Left ventricle myocardium inferior (tissue), 1 donor: Measurements from ENCODE around the gene DCUN1D1. TPM values are rescaled to one million over a fixed set of nuclear protein-coding genes. Genes with fewer than 3 reads are reported as not detected.

Experiments
- DNase-seq: peaks from one replicate; pipeline ENCODE4 v3.0.0-alpha.2; 2020
- H3K27ac ChIP-seq: fragments of 200-600 bp; replicated peaks from 2 replicates; pipeline ENCODE4 v1.8.0; 2021
- H3K27me3 ChIP-seq: fragments of 200-600 bp; 2 replicates; pipeline ENCODE4 v1.8.0; 2021; ENCODE audit warnings: low read depth
- H3K36me3 ChIP-seq: fragments of 200-600 bp; 2 replicates; pipeline ENCODE4 v1.8.0; 2021
- H3K4me1 ChIP-seq: fragments of 200-600 bp; 2 replicates; pipeline ENCODE4 v1.8.0; 2021
- H3K4me3 ChIP-seq: fragments of 200-600 bp; 2 replicates; pipeline ENCODE4 v1.8.0; 2021; ENCODE audit warnings: mild to moderate bottlenecking, moderate library complexity
- H3K9me3 ChIP-seq: fragments of 200-600 bp; replicated peaks from 2 replicates; pipeline ENCODE4 v1.8.0; 2021
- CTCF ChIP-seq: fragments of 200-600 bp; IDR thresholded peaks from 2 replicates; pipeline ENCODE4 v1.8.0; 2021; ENCODE audit warnings: antibody characterized with exemption, mild to moderate bottlenecking, borderline replicate concordance
- intact Hi-C: fragments of 100-400 bp; cut with micrococcal nuclease; formaldehyde crosslinking; loops from one replicate; pipeline ENCODE4 v1.11.0; 2022
- total RNA-seq: library from RNA; stranded (reverse); fragmentation: NEBNext Ultra II Directional; extraction: Animal tissue kit (Norgen Biotek cat#: 25700); gene quantifications from one replicate; pipeline ENCODE4 v1.2.1, GENCODE V29; 2021
- donor health status: DM: no; HTN: yes; CAD: no; lungs with severe emphysema.

Gene DCUN1D1
- total RNA-seq, 1 donor from 2014 or later: 31.7 TPM

GRCh38 chr3:182967218-182968204, 12.8 kb downstream of the DCUN1D1 start:
- Histone ChIP-seq H3K36me3 (peaks cover 4% of the 10 kb centered on the region), H3K9me3 (no peaks in the 10 kb centered on the region), H3K4me1 (peaks cover 38% of the 10 kb centered on the region), H3K27ac (no peak overlapping the region), H3K27me3 (no peaks in the 10 kb centered on the region), H3K4me3 (no peak overlapping the region)
- no peak for TF ChIP-seq CTCF
- intact Hi-C loops: no loop called here
- no peak for DNase-seq

- peaks cover 9% of the 10 kb centered on the region for H3K36me3 ChIP-seq
- H3K4me1 ChIP-seq: peaks cover 48% of the 10 kb centered on the region
- H3K27me3 ChIP-seq: no peaks in the 10 kb centered on the region
- intact Hi-C loops: no loop called here
- TF ChIP-seq CTCF: no peak
- no peak for DNase-seq
- no peak overlapping the region for H3K4me3 ChIP-seq
- no peaks in the 10 kb centered on the region for H3K9me3 ChIP-seq
- no peak overlapping the region for H3K27ac ChIP-seq
Measured at GRCh38 chr3:182965861-182966366, 14.4 kb downstream of the DCUN1D1 start.

DNA sequence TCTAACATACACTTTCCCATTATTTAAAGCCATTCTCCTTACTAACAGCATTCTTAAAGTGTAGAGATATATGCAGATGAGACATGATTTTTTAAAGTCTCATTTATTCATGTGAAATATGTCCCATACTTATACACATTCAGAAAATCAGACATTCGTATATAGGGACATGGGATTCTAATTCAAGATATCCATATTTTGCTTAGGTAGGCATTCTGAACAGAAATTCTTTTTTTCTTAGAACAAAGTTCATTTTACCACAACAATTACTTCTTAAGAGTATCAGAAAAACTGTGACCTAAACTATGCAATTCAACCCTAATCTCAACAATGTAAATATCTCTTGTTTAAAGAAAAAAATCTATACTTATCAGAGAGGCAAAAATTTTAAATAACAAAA, 16.2 kb downstream of the DCUN1D1 start:
- intact Hi-C loops: no loop called here
- H3K27me3 ChIP-seq: no peaks in the 10 kb centered on the region
- no peak for DNase-seq
- peaks cover 47% of the 10 kb centered on the region for H3K4me1 ChIP-seq
- no peak overlapping the region for H3K4me3 ChIP-seq
- TF ChIP-seq CTCF: no peak
- H3K9me3 ChIP-seq: no peaks in the 10 kb centered on the region
- H3K36me3 ChIP-seq: peaks cover 13% of the 10 kb centered on the region
- H3K27ac ChIP-seq: no peak overlapping the region

- no peaks in the 10 kb centered on the region for H3K9me3 ChIP-seq
- no peak for TF ChIP-seq CTCF
- no peak overlapping the region for H3K4me3 ChIP-seq
- no peaks in the 10 kb centered on the region for H3K27me3 ChIP-seq
- intact Hi-C loops: no loop called here
- peaks cover 15% of the 10 kb centered on the region for H3K36me3 ChIP-seq
- DNase-seq: no peak
- H3K27ac ChIP-seq: peak overlapping the region; percentile 31
- H3K4me1 ChIP-seq: peaks cover 40% of the 10 kb centered on the region
Measured at GRCh38 chr3:182962166-182962565, 18.2 kb downstream of the DCUN1D1 start.

- H3K27me3 ChIP-seq: no peaks in the 10 kb centered on the region
- peaks cover 33% of the 10 kb centered on the region for H3K36me3 ChIP-seq
- no peak overlapping the region for H3K27ac ChIP-seq
- no peak for TF ChIP-seq CTCF
- intact Hi-C loops: no loop called here
- H3K4me1 ChIP-seq: peaks cover 33% of the 10 kb centered on the region
- no peaks in the 10 kb centered on the region for H3K9me3 ChIP-seq
- no peak overlapping the region for H3K4me3 ChIP-seq
- no peak for DNase-seq
Measured at GRCh38 chr3:182959474-182960350, 20.6 kb downstream of the DCUN1D1 start.
